GM19238 (cell line): Measurements from ENCODE around the gene KCNH1.

ENCODE experiments used
- DNase-seq: peaks from one replicate; pipeline ENCODE4 v3.0.0; 2011; ENCODE audit warnings: low spot score; ENCODE audit not compliant: insufficient read length

KCNH1 gene

DNA sequence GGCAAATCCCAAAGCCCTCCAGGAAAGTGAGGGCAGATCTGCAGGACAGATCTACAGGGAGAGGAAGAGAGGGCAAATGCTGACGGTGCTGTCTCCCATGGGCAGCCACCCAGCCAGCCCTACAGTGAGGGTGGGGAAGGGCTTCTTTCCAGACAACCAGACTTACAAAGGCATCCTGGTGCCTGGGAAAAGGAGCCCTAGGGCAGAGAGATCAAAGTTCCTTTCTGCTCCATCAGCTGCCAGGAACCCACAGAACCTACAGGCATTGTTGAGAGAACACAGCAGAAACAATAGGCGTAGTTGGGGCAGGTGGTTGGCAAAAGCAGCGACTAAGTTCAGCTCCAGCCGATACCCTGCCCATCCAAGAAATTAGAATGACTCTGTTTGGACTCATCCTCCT is 332.4 kb downstream of the KCNH1 start:
- DNase-seq: no peak

- no peak for DNase-seq
These were observed 333.2 kb downstream of the KCNH1 start for GRCh38 chr1:210800756-210801155.

DNA sequence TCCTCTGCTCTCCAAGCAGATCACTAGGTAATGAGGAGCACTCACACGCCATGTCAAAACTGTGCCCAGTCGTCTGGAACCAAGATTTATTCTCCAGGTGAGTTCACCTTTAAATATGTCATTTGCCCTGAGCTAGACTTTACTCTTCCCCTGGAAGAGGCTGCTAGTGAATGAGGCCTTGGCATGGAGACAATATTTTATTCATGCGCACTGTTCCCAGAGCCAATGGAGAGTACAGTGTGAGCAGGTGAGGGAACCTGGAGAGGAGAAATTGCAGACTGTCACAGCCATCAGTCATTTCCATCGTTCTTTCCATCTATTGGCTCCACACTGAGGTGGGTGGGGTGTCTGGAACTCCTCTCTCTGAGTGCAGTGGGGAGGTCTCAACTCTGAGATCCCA is 333.6 kb downstream of the KCNH1 start:
- DNase-seq: no peak

DNA sequence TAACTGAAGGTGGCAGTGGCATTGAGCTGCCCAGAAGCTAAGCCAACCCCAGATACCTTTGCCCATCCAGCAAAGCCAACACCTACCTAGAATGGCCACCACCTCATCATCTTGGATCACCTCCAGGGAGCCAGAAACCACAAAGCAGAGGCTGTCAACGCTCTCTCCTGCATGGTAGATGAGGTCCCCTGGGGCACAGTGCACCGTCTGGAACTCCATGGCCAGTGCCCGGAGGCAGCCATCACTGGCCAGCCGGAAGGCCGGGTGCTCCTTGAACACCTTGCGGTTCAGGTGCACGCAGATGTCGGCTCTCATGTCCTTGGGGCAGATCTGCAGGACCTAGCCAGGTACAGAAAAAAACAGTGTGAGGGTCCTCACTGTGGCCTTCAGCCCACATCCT is 336.5 kb downstream of the KCNH1 start:
- no peak for DNase-seq

- DNase-seq: no peak
These were observed 337.5 kb downstream of the KCNH1 start for GRCh38 chr1:210796421-210796820.

DNA sequence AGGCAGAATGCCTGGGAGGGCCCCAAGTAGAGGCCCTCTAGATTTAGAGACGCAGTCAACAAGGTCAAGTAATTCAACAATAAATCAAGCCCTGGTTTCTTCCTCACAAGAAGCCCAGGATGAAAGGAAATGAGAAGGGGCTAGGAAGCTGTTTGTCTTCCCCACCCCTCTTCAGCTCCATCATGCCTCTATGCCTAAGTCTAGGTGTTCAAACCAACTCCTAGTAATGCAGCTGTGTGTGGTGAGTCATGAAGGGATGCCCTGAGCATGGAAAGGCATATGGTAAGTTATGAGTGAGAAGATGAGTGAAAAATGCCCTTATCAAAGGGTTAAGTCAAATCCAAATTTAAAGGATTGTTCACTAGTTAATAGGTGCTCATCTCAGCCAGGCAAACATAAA is 339.5 kb downstream of the KCNH1 start:
- DNase-seq: no peak

DNA sequence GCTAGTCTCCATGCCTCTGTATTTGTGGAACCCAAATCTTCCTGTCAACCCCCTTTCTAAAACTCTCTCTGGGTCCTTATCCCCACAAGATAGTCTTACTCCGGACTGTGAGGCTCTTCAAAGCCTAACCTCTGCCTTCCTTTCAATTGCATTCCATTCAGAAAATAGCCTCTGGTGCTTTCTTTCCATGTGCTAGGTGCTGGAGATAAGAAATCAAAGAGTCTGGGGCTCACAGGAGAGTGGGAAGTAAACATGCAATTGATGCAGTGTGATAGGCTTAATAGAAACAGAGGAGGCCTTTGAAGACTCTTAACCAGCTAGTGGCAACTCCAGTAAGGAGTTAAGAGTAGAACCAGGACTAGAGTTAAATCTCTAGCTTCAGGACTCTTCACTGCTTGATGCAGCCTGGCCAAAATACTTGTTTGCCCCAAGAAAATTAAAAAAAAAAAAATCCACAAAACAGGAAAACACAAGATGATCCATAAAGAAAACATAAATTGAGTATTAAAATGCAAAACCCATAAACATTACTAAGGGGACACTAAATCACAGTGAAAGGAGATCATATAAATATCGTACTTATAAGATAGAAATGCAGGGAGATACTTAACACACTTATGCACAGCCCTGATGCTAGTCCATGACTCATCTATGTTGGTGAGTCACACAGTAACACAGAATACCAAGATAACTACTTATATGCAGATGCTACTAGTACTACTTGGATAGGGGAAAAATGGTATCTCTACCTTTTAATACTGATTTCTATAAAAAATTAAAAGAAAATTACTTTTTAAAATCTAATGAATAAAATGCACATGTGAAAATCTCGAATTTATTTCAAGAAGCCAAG is 341.5 kb downstream of the KCNH1 start:
- DNase-seq: no peak

- no peak for DNase-seq
These were observed 343.8 kb downstream of the KCNH1 start for GRCh38 chr1:210790196-210790595.

GRCh38 chr1:210787800-210788199 is 346.1 kb downstream of the KCNH1 start:
- no peak for DNase-seq

- DNase-seq: no peak
These were observed 347.4 kb downstream of the KCNH1 start for GRCh38 chr1:210786546-210786945.

DNA sequence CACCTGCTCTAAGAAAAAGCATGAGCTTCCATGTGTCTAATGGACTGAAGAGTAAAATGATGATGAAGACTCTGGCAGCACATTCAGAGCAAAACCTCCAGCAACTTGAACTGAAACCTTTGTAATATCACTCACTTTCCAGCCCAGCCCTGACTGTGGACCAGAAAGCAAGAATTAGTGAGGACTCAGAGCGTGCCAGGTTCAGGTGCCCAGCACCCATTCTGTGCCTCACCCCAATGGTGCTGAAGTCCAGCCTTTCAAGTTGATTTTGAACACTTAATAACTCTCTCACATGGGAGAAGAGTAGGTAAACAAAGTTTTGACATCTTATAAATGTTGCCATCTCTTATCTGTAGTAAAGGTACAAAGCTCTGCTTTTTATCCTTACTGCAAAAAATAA is 350.0 kb downstream of the KCNH1 start:
- no peak for DNase-seq

- no peak for DNase-seq
These were observed 352.3 kb downstream of the KCNH1 start for GRCh38 chr1:210781652-210782051.

- no peak for DNase-seq
These were observed 354.7 kb downstream of the KCNH1 start for GRCh38 chr1:210779269-210779668.

DNA sequence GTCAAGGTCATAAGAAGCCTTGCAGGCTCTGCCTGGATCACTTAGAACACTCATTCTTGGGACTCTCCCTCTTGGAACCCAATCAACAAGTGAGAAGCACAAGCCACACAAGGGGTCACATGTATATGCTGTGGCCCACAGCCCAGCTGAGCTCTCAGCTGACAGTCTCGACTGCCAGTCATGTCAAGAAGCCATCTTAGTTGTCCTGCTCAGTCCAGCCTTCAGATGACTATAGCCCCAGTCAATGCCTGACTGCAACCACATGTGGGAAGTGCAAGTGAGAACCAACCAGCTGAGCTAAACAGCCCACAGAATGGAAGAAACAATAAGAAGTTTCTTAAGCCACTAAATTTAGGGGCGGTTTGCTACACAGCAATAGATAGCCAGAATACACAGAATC is 356.0 kb downstream of the KCNH1 start:
- no peak for DNase-seq

DNA sequence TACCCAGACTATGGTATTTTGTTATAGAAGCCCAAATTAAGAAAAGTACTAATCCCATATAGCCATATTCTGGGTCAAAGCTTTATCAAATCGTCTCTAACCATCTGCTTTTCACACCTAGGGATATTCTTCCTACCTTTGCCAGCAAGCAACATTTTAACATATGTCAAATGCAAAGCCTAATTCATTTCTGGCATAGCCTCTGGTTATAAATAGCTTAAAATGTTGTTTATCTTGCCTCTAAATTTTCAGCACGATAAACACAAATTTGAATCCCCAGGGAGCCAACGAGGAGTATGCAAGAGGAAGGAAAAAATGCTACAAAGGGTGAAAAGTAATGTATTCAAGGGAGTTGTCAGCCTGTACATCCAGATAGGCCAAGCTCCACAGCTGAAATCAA is 357.2 kb downstream of the KCNH1 start:
- no peak for DNase-seq

GRCh38 chr1:210775289-210775688 is 358.7 kb downstream of the KCNH1 start:
- DNase-seq: no peak

DNA sequence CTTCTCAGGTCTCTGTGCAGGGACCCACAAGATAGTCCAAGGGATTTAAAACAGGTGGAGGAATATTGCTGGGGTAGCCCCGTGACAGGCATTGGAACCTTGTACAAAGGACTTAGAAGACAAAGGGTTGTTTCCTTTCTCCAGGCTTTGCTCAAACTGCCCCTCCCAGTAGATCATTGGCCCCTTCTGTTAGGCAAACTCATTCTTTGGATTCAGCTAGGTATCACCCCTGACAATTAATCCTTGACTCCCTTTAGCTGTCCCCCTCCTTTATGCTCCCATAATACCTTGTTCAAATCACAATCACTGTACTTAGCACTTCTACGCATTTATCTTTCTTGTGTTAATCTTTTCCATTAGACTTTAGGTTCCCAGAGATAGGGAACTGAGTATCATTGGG is 360.5 kb downstream of the KCNH1 start:
- no peak for DNase-seq

DNA sequence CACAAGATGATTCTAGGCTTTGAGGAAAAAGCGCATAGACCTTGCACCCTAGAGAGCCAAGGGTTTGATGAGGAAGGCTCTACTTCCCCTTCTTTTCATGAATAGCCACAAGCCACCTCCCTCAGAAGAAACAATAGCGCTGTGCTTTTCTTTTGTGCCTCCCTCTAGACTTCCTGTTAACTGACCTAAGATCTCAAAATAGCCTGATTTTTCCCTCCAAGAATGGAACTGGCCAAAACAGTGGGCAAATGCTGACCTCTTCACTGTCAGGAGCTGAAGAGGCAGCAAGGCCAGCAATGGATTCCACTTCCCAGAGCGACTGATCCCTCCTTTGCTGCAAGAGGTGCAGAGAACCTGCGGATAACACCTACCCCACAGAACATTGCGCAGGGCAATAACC is 362.8 kb downstream of the KCNH1 start:
- DNase-seq: no peak

DNA sequence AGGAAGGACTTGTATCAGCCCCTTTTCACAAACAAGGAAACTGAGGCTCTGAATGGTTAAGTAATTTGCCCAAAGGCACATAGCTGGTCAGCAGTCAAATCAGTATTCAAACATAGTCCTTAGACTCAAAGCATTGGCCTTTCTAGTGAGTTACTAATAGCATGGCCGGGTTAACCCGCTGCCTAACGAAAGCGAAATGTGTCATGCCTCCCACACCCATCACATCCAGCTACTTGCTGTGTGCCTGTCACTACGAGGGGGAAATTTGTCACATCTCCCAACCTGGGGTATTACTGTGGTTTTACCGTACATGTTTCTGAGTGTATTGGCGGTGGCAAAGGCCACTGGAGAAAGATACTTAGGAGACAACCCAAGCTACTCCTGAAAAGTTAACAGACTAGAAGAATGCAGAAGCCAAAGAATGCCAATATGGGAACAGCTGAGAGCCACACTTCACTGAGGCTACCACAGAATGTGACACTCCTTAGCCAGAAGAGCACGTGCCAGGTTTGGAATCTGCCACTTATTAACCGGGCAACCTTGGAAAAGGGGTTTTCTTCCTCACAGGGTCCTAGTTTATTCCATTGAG is 363.5 kb downstream of the KCNH1 start:
- DNase-seq: no peak

- DNase-seq: no peak
These were observed 364.5 kb downstream of the KCNH1 start for GRCh38 chr1:210769473-210769872.

DNA sequence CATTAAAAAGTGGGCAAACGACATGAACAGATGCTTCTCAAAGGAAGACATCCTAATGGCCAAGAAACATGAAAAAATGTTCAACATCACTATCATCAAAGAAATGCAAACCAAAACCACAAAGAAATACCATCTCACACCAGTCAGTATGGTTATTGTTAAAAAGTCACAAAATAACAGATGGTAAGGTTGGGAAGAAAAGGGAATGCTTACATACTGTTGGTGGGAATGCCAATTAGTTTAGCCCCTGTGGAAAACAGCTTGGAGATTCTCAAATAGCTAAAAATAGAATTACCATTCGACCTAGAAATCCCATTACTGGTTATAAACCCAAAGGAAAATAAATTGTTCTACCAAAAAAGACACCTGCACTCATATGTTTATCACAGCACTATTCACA is 369.4 kb downstream of the KCNH1 start:
- DNase-seq: no peak

DNA sequence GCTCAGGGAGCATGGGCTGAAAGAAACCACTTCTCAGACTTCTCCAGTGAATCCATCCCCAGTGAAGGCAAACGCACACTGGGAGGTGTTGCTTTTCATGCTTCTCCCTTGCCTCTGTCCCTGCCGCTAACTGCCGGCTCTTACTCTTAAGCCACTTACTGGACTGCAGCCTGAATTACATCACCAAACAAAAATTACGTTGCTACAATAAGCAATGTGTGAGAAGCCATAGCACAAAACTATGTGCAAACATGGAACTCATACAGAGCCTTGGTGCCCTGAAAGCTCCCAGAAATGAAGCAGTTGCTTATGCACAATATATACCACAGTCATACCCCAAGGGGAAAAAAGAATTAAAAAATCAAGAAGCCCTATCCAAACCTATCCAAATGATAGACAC is 375.2 kb downstream of the KCNH1 start:
- DNase-seq: no peak

- DNase-seq: no peak
These were observed 375.7 kb downstream of the KCNH1 start for GRCh38 chr1:210758261-210758660.
